Neural crest cell (in vitro differentiated cells): Measurements from ENCODE around the gene INAFM2. TPM values are rescaled to one million over a fixed set of nuclear protein-coding genes. Genes with fewer than 3 reads are reported as not detected.

ENCODE experiments used
- DNase-seq: peaks from one replicate; pipeline ENCODE4 v3.0.0; 2021; ENCODE audit warnings: low read depth, mixed read lengths, low spot score
- H3K27ac Mint-ChIP-seq: one replicate; pipeline ENCODE4 v1.8.0; 2021; ENCODE audit warnings: mild to moderate bottlenecking, mixed read lengths; ENCODE audit not compliant: unreplicated experiment
- H3K27me3 Mint-ChIP-seq: 2 replicates; pipeline ENCODE4 v1.8.0; 2021; ENCODE audit warnings: low read depth, mild to moderate bottlenecking, mixed read lengths
- H3K36me3 Mint-ChIP-seq: 2 replicates; pipeline ENCODE4 v1.8.0; 2021; ENCODE audit warnings: low read depth, mild to moderate bottlenecking, mixed read lengths
- H3K4me1 Mint-ChIP-seq: 2 replicates; pipeline ENCODE4 v1.8.0; 2021; ENCODE audit warnings: mixed read lengths
- H3K4me3 Mint-ChIP-seq: one replicate; pipeline ENCODE4 v1.8.0; 2021; ENCODE audit warnings: mild to moderate bottlenecking, mixed read lengths
- H3K9me3 Mint-ChIP-seq: 2 replicates; pipeline ENCODE4 v1.8.0; 2021; ENCODE audit warnings: mixed read lengths
- CTCF ChIP-seq: fragments of 200-600 bp; sonication (generic); conservative IDR thresholded peaks from 2 replicates; pipeline ENCODE4 v1.5.0; 2021; ENCODE audit warnings: antibody characterized with exemption, mild to moderate bottlenecking
- total RNA-seq: library from RNA; stranded (reverse); gene quantifications from 2 replicates; pipeline ENCODE4 v1.2.1, GENCODE V29; 2021

INAFM2 gene
- total RNA-seq, 1 donor from 2014 or later: 27.5 TPM

GRCh38 chr15:40277471-40277870 is 46.0 kb upstream of the INAFM2 start:
- Mint-ChIP-seq H3K27me3 (peaks cover 56% of the 10 kb centered on the region), H3K27ac (no peak overlapping the region), H3K4me1 (peaks cover 10% of the 10 kb centered on the region), H3K4me3 (no peak overlapping the region), H3K9me3 (no peaks in the 10 kb centered on the region), H3K36me3 (no peaks in the 10 kb centered on the region)
- DNase-seq: no peak
- no peak for TF ChIP-seq CTCF

GRCh38 chr15:40278026-40278425 is 45.5 kb upstream of the INAFM2 start:
- Mint-ChIP-seq H3K27me3 (peaks cover 62% of the 10 kb centered on the region), H3K9me3 (no peaks in the 10 kb centered on the region), H3K4me3 (no peak overlapping the region)

GRCh38 chr15:40279437-40280141 is 43.9 kb upstream of the INAFM2 start:
- peaks cover 15% of the 10 kb centered on the region for H3K4me1 Mint-ChIP-seq
- peaks cover 75% of the 10 kb centered on the region for H3K27me3 Mint-ChIP-seq
- TF ChIP-seq CTCF: peak; percentile 99
- no peaks in the 10 kb centered on the region for H3K36me3 Mint-ChIP-seq
- peak; percentile 89 for DNase-seq
- H3K4me3 Mint-ChIP-seq: peak overlapping the region; percentile 70
- H3K9me3 Mint-ChIP-seq: no peaks in the 10 kb centered on the region
- no peak overlapping the region for H3K27ac Mint-ChIP-seq

More at GRCh38 chr15:40278026-40278425, 45.5 kb upstream of the INAFM2 start:
- DNase-seq: no peak
- no peak for TF ChIP-seq CTCF
- Mint-ChIP-seq H3K27ac (no peak overlapping the region), H3K36me3 (no peaks in the 10 kb centered on the region), H3K4me1 (peaks cover 10% of the 10 kb centered on the region)

GRCh38 chr15:40280260-40281056 is 43.0 kb upstream of the INAFM2 start:
- H3K27me3 Mint-ChIP-seq: peaks cover 80% of the 10 kb centered on the region
- peaks cover 19% of the 10 kb centered on the region for H3K4me1 Mint-ChIP-seq
- no peaks in the 10 kb centered on the region for H3K9me3 Mint-ChIP-seq
- no peak overlapping the region for H3K27ac Mint-ChIP-seq
- H3K4me3 Mint-ChIP-seq: peak overlapping the region; percentile 49
- TF ChIP-seq CTCF: no peak
- DNase-seq: no peak
- H3K36me3 Mint-ChIP-seq: no peaks in the 10 kb centered on the region

- Mint-ChIP-seq H3K4me1 (peaks cover 25% of the 10 kb centered on the region), H3K36me3 (no peaks in the 10 kb centered on the region), H3K27ac (no peak overlapping the region), H3K4me3 (peak overlapping the region; percentile 54), H3K27me3 (peaks cover 85% of the 10 kb centered on the region), H3K9me3 (no peaks in the 10 kb centered on the region)
- no peak for TF ChIP-seq CTCF
- DNase-seq: no peak
Measured at GRCh38 chr15:40281057-40281800, 42.3 kb upstream of the INAFM2 start.
